GM15510 (cell line): ENCODE results near the gene DDX51.

Experiments used
- POLR2A ChIP-seq: IDR thresholded peaks from 3 replicates; pipeline ENCODE4 v1.6.1; 2011; ENCODE audit warnings: borderline replicate concordance; ENCODE audit not compliant: insufficient read length; ENCODE audit errors: extremely low read depth

Gene DDX51

DNA sequence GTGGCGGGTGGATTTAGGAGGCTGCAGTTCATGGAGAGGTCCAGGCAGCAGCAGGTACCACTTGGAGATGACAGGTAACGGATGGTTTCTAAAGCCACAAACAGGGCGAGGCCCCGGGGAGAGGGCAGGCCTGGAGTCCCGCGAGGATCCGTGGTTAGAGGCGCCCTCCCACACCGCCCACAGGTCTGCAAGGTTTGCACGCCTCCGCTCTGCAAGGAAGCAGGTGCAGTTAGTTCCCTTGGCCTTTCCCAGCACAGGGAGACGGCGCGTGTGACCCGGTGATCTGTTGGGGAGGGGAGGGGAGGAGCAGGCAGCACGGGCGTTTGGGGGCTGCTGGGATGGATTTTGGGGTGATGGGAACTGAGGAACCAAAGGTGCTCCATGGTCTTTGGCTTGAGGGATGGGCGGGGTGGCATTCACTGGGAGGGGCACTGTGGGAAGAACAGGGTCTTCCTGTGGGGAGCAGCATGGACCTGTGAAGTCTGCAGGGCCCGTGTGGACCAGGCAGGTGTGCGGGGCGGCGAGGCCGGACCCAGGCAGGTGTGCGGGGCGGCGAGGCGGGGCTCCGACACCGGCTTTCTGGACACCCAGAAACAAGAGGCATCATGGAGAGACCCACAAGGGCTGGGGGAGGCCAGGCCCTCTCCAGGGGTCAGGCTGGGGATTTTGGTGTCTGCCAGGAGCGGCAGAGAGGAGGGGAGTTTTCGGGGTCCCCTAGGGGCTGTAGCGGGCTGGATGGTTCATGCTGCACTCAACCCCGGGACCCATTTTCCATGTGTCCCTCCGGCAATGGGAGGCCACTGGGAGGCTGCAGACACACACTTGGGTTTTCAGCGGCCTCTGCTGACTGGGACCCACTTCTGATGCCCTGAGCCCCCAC, 29.3 kb upstream of the DDX51 start:
- no peak for TF ChIP-seq POLR2A

DNA sequence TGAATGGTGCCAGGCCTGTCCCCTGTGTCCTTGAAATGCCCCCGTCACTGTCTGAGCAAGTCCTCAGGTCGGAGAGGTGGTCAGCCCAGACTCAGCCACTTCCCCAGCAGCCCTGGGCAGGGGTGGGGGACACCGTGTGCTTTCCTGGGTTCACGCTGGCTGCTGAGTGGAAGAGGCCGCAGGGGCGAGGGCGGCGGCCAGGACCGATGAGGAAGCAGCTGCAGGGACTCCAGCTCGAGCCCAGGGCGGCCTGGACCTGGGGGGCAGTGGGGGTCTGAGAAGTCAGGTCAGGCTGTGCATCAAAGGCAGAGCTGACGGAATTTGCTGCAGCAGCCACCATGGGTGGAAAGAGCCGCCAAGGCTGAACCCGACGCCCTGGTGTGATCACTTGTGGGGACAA, 28.5 kb upstream of the DDX51 start:
- TF ChIP-seq POLR2A: no peak

- TF ChIP-seq POLR2A: no peak
Measured at GRCh38 chr12:132171968-132172521, 27.9 kb upstream of the DDX51 start.

DNA sequence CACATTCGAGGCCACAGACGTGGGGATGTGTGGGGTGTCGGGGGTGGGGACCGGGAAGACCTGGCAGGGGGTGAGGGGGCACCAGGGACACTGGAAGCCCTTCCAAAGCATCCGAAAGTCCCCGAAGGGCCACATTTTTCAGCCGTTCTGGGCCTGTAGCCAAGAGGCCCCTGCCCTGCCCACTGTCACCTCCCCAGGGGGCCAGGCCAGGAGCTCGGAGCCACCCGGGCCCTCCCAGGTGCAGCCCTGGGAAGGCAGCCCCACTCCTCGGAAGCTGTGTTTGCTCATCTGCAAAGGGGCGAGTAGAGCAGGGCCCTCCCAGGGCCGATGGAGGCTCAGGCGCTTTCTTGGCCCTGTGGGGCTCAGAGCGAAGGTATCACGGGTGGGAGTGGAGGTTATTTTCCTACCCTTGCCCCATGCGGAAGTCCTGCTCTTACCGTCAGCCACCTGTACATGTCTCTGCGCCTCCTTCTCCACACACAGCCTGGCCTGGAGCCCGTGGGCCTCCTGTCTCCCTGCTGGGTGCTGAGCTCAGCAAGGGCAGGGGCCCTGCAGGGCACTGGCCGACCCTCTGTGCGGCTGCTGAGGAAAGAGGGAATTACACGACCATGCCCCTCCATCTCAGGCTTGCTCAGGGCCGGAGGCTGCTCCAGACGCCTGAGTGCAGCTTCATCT, 27.3 kb upstream of the DDX51 start:
- TF ChIP-seq POLR2A: no peak

- no peak for TF ChIP-seq POLR2A
Measured at GRCh38 chr12:132170637-132171292, 26.6 kb upstream of the DDX51 start.

- TF ChIP-seq POLR2A: no peak
Measured at GRCh38 chr12:132170094-132170636, 26.0 kb upstream of the DDX51 start.

- TF ChIP-seq POLR2A: no peak
Measured at GRCh38 chr12:132169376-132169775, 25.3 kb upstream of the DDX51 start.

DNA sequence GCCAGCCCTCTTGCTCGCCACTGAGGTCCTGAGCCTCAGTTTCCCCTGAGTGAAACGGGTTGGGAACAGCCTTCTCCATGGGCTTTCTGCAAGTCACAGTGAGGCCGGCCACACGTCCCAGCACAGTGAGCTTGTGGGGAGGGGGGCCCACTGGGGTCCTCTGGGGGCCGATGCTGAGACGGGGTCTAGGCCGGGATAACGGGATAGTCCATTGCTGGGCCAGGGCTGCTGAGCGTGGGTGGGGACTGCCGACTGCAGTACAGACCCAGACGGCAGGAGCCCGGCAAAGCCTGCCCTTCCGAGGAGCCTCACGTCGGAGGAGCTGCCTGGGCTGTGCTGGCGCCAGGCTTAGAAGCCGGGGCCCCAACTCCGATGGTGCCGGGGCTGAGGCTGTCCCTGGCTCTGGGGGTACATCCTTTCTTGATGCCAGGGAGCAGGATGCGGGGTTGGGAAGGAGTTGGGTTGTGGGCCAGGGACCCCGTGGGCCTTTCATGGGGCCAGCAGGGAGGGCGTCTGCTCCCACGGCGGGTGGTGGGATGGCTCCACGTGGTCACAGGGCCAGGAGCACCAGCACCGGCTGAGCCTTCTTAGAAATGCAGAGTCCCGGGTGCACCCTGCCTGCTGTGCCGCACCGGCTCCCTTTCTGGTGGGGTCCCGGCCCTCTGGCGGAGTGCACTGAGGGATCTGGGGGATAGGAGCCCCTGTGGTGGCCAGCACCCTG, 24.4 kb upstream of the DDX51 start:
- TF ChIP-seq POLR2A: no peak

DNA sequence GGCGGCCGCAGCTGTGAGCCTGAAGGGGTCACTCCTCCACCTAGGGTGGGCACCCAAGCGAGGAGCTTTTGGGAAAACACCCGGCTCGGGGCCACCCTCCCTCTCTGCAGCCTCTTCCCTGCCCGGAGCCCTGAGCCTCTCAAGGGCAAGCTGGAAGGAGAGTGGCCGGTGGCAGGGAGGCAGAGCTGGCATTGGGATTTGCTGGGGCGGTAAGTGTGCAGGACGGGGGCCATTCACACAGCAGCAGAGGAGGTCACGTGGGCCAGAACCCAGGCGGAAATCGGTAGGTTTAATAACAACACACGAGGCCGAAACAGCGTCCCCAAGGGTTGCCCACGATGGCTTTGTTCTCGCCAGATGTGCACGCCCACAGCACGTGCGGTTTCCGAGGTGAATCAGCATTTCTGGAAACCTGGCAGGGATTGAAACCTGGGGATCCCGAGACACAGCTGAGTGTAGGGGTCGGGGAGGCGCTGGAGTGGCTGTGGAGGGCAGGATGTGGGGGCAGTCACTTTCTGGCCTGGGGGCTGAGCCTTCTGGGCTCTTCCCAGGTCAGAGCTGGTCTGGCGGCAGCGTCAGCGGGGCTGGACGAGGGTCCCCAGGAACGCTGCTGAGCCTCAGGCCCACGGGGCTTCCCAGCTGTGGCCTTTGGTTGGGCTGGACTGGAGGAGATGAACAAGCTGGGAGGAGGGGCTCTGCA, 23.6 kb upstream of the DDX51 start:
- no peak for TF ChIP-seq POLR2A

DNA sequence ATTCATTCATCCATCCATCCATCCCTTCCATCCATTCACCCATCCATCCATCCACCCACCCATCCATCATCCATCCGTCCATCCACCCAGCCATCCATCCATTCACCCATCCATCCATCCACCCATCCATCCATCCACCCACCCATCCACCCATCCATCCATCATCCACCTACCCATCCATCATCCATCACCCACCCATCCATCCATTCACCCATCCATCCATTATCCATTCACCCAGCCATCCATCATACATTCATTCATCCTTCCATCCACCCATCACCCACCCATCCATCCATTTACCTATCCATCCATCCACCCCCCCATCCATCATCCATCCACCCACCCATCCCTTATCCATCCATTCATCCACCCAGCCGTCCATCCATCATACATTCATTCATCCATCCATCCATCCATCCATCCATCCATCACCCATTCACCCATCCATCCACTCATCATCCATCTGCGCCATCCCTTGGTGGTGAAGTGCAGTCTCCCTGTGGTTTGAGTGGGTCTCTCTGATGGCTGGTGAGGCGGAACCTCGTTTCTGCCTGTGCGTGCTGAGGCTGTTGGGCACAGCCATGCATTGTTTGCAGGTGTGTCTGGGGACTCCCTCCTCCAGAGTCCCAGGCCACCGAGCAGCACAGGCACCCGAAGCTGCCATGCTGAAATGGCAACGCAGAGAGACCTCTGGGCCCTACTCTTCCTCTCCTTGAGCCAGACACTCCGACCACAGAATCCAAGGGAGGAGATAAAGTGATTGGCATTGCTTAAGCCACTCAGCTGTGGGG, 22.9 kb upstream of the DDX51 start:
- no peak for TF ChIP-seq POLR2A

GRCh38 chr12:132166093-132166492, 22.0 kb upstream of the DDX51 start:
- TF ChIP-seq POLR2A: no peak

- TF ChIP-seq POLR2A: no peak
Measured at GRCh38 chr12:132165584-132165983, 21.5 kb upstream of the DDX51 start.

DNA sequence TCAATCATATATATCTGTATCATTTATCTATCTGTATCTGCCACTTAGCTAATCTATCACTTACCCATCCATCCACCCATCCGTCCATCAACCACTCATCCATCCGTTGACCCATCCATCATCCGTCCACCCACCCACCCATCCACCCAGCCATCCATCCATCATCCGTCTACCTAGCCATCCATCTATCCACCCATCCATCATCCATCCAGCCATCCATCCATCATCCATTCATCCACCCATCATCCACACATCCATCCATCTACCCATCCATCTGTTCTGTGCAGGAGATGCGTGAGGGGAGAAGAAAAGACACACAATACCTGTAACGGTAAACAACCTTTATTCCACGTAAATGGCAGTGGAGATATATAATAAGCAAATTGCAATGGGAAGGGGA, 20.3 kb upstream of the DDX51 start:
- TF ChIP-seq POLR2A: no peak
